ENCODE results near the gene BDKRB2.

DNA sequence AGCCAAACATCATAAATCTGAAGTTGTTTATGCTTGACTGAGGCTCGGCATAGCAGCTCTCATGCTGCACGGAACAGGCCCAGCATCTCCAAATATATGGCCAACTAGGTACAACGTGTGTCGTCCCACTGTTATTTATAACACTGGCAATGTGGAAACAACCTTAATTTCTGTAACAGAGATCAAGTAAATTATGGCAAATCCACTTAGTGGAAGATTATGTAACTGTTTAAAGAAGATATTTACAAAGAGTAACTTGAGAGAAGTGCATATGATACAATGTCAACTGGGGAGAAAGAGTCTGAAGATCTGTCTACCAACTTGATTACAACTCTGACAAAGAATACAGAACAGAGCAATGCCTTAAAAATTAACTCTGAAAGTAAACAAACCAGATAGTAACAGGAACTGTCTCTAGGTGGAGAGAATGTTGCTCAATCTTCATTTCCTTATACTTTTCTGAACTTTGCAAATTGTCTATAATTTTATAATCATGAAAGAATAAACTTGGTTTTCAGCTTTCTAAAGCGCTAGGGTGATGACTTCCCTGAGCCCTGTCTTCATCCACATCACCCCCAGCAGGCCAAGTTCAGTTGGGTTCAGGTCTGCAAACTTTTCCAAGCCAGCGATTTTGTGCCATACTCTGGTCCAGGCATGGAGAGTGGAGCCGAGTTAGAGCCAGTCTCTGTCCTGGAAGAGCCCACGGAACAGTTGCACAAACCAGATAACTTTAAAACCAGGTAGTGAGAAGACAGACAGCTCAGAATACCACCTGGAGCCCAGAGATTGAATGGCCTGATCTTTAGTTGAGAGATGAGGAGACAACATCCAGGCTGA lies 44.3 kb upstream of the BDKRB2 start:
- TF ChIP-seq, protein P1, sequence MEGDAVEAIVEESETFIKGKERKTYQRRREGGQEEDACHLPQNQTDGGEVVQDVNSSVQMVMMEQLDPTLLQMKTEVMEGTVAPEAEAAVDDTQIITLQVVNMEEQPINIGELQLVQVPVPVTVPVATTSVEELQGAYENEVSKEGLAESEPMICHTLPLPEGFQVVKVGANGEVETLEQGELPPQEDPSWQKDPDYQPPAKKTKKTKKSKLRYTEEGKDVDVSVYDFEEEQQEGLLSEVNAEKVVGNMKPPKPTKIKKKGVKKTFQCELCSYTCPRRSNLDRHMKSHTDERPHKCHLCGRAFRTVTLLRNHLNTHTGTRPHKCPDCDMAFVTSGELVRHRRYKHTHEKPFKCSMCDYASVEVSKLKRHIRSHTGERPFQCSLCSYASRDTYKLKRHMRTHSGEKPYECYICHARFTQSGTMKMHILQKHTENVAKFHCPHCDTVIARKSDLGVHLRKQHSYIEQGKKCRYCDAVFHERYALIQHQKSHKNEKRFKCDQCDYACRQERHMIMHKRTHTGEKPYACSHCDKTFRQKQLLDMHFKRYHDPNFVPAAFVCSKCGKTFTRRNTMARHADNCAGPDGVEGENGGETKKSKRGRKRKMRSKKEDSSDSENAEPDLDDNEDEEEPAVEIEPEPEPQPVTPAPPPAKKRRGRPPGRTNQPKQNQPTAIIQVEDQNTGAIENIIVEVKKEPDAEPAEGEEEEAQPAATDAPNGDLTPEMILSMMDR (conservative IDR thresholded peaks at IDR 0.05): no peak
- no peak for TF ChIP-seq ZFX (IDR thresholded peaks at IDR 0.05)

Data from C4-2B (cell line).